GM19238 (cell line): ENCODE results near the gene SYTL3.
A peak's percentile ranks its signal among the peaks of the same experiment; 100 is the strongest.
"Not testable (repeated sequence)": the region's sequence is repeated elsewhere in the genome, so short reads cannot be mapped to it uniquely, and the experiment has no call there.

ENCODE experiments used
- DNase-seq: peaks from one replicate; pipeline ENCODE4 v3.0.0; 2011; ENCODE audit warnings: low spot score; ENCODE audit not compliant: insufficient read length

SYTL3 gene

GRCh38 chr6:158640519-158640918 lies 9.3 kb upstream of the SYTL3 start:
- no peak for DNase-seq

GRCh38 chr6:158642097-158642601 lies 7.7 kb upstream of the SYTL3 start:
- no peak for DNase-seq

- DNase-seq: no peak
These were observed 6.0 kb upstream of the SYTL3 start for GRCh38 chr6:158643836-158644230.

GRCh38 chr6:158644231-158645063 lies 5.4 kb upstream of the SYTL3 start, which contains the start of gene DYNLT1:
Gene DYNLT1, minus strand, starts transcription at chr6:158644743. Its CDS starts 35 bp downstream, at chr6:158644708.
- DNase-seq: peak; percentile 84

- no peak for DNase-seq
These were observed 4.5 kb upstream of the SYTL3 start for GRCh38 chr6:158645064-158646022.

GRCh38 chr6:158646023-158646910 lies 3.6 kb upstream of the SYTL3 start:
- DNase-seq: no peak

- DNase-seq: no peak
These were observed 2.4 kb upstream of the SYTL3 start for GRCh38 chr6:158647501-158647900.

- no peak for DNase-seq
These were observed 1.1 kb upstream of the SYTL3 start for GRCh38 chr6:158648682-158649131.

- not testable (repeated sequence) for DNase-seq
These were observed 2.3 kb downstream of the SYTL3 start for GRCh38 chr6:158651981-158652737.

- DNase-seq: no peak
These were observed 3.9 kb downstream of the SYTL3 start for GRCh38 chr6:158653577-158654354.

- no peak for DNase-seq
These were observed 4.6 kb downstream of the SYTL3 start for GRCh38 chr6:158654498-158654897.

- DNase-seq: no peak
These were observed 5.2 kb downstream of the SYTL3 start for GRCh38 chr6:158654960-158655489.

GRCh38 chr6:158655569-158656450 lies 6.0 kb downstream of the SYTL3 start:
- DNase-seq: no peak

- not testable (repeated sequence) for DNase-seq
These were observed 7.1 kb downstream of the SYTL3 start for GRCh38 chr6:158656986-158657385.

GRCh38 chr6:158660333-158660754 lies 10.5 kb downstream of the SYTL3 start:
- DNase-seq: peak; percentile 41

- no peak for DNase-seq
These were observed 11.4 kb downstream of the SYTL3 start for GRCh38 chr6:158661156-158661685.

- no peak for DNase-seq
These were observed 12.7 kb downstream of the SYTL3 start for GRCh38 chr6:158662607-158662953.
